GM21529 (cell line): ENCODE data around the gene AMN1.
A peak's percentile ranks its signal among the peaks of the same experiment; 100 is the strongest.
"Not testable (repeated sequence)": the region's sequence is repeated elsewhere in the genome, so short reads cannot be mapped to it uniquely, and the experiment has no call there.

Source experiments
- ATAC-seq: cut with Tn5 transposase; IDR thresholded peaks from one replicate; pipeline ENCODE4 v1.9.1; 2021; ENCODE audit not compliant: unreplicated experiment

AMN1 gene

GRCh38 chr12:31687101-31687527 lies 41.7 kb downstream of the AMN1 start:
- ATAC-seq = peak; percentile 64

GRCh38 chr12:31685801-31686200 lies 43.0 kb downstream of the AMN1 start:
- ATAC-seq = no peak

GRCh38 chr12:31682136-31682962 lies 46.5 kb downstream of the AMN1 start:
- ATAC-seq = peak; percentile 94

GRCh38 chr12:31672521-31672920 lies 56.3 kb downstream of the AMN1 start:
- ATAC-seq = no peak

- ATAC-seq = not testable (repeated sequence)
These were observed 59.2 kb downstream of the AMN1 start for GRCh38 chr12:31669582-31669981.

GRCh38 chr12:31669020-31669419 lies 59.8 kb downstream of the AMN1 start:
- ATAC-seq = no peak

GRCh38 chr12:31664038-31664437 lies 64.8 kb downstream of the AMN1 start:
- ATAC-seq = no peak

- no peak for ATAC-seq
These were observed 65.2 kb downstream of the AMN1 start for GRCh38 chr12:31663576-31663975.

- no peak for ATAC-seq
These were observed 66.5 kb downstream of the AMN1 start for GRCh38 chr12:31662176-31662849.

GRCh38 chr12:31659087-31659942 lies 69.5 kb downstream of the AMN1 start, which contains the start of gene ETFBKMT:
Gene ETFBKMT (plus strand): TSS chr12:31659688. CDS start chr12:31661954, 2,266 bp downstream.
- ATAC-seq = peak; percentile 98

GRCh38 chr12:31658471-31659086 lies 70.2 kb downstream of the AMN1 start:
- no peak for ATAC-seq

GRCh38 chr12:31655792-31656191 lies 73.0 kb downstream of the AMN1 start:
- no peak for ATAC-seq

GRCh38 chr12:31655208-31655607 lies 73.6 kb downstream of the AMN1 start:
- ATAC-seq = no peak

- ATAC-seq = no peak
These were observed 76.8 kb downstream of the AMN1 start for GRCh38 chr12:31651893-31652521.

- no peak for ATAC-seq
These were observed 77.9 kb downstream of the AMN1 start for GRCh38 chr12:31650918-31651317.

GRCh38 chr12:31647086-31647491 lies 81.7 kb downstream of the AMN1 start:
- no peak for ATAC-seq

GRCh38 chr12:31645924-31646323 lies 82.9 kb downstream of the AMN1 start:
- ATAC-seq = no peak

- ATAC-seq = no peak
These were observed 84.3 kb downstream of the AMN1 start for GRCh38 chr12:31644536-31644935.

- ATAC-seq = no peak
These were observed 87.2 kb downstream of the AMN1 start for GRCh38 chr12:31641509-31642090.

- no peak for ATAC-seq
These were observed 94.2 kb downstream of the AMN1 start for GRCh38 chr12:31634620-31635019.
